ENCODE measurements around the gene GAB3.

DNA sequence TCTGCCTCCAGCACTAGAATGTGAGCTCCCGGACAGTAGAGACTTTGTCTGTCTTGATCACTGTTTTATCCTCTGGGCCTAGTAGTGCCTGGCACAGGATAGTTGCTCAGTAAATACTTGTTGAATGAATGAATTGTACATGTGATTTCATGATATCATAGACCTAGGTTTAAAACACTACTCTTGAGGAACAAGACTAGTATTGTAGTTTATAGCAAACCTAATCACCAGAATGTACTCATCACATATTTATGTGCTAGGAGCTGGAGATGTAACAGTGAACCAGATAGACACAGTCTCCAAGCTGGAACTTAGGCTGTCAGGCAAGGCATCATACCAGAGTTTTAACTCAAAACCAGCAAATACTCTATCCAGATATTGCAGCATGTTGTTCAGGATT lies 23.5 kb downstream of the GAB3 start:
- TF ChIP-seq, protein P1, sequence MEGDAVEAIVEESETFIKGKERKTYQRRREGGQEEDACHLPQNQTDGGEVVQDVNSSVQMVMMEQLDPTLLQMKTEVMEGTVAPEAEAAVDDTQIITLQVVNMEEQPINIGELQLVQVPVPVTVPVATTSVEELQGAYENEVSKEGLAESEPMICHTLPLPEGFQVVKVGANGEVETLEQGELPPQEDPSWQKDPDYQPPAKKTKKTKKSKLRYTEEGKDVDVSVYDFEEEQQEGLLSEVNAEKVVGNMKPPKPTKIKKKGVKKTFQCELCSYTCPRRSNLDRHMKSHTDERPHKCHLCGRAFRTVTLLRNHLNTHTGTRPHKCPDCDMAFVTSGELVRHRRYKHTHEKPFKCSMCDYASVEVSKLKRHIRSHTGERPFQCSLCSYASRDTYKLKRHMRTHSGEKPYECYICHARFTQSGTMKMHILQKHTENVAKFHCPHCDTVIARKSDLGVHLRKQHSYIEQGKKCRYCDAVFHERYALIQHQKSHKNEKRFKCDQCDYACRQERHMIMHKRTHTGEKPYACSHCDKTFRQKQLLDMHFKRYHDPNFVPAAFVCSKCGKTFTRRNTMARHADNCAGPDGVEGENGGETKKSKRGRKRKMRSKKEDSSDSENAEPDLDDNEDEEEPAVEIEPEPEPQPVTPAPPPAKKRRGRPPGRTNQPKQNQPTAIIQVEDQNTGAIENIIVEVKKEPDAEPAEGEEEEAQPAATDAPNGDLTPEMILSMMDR (IDR thresholded peaks at IDR 0.05): no peak
- no peak for TF ChIP-seq POLR2A (IDR thresholded peaks at IDR 0.05)

Data from body of pancreas (tissue), 4 donors.